Measurements from ENCODE around the gene GPR21. TPM values are rescaled to one million over a fixed set of nuclear protein-coding genes. Genes with fewer than 3 reads are reported as not detected.

GPR21 gene
- total and polyA plus RNA-seq, 4 donors = 0.03 to 6.1 (median 3.7) TPM; not detected in 1

DNA sequence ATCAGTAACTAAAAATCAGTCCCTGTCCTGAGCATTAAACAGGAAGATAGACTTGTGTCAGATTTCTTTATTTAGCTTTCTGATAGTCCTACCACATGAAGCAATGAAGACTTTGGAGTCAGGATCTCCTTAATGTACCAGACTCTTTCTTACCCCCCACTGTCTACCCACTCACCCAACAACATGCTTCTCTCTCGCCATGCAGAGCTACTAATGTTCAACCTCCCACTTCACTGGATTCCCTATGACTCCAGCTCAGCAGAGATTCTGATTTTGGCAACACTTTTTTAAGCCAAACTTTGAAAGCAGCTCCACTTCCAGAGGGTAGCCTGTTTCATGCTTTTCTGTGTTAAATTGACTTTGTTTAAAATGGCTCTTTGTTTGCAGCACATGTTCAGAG lies 50.8 kb downstream of the GPR21 start:
- ATAC-seq (ENCODE audit: insufficient read depth, low FRiP score) (no peak), DNase-seq (no peak)
- Histone ChIP-seq H3K9me3 (ENCODE audit: control insufficient read depth in 4 of 4, insufficient read depth in 3 of 4, low read length in 3 of 4) (peaks cover 0 to 2% (median 0%) of the 10 kb centered on the region in 4 donors), H3K4me1 (ENCODE audit: control insufficient read depth in 5 of 5, insufficient read depth in 5 of 5, low read length in 5 of 5) (peaks cover 0 to 7% (median 0%) of the 10 kb centered on the region in 5 donors), H3K9ac (ENCODE audit: insufficient read depth in 1 of 2, low read length in 2 of 2) (no peak overlapping the region), H3K27ac (ENCODE audit: low read depth in 1 of 2, low read length in 1 of 2) (no peak overlapping the region), H3K27me3 (ENCODE audit: control insufficient read depth in 3 of 3, insufficient read depth in 3 of 3, low read length in 2 of 3) (no peaks in the 10 kb centered on the region), H3K36me3 (ENCODE audit: control insufficient read depth in 4 of 4, insufficient read depth in 4 of 4, low read length in 4 of 4) (peaks cover 15 to 37% (median 22%) of the 10 kb centered on the region in 4 donors), H3K4me3 (no peak overlapping the region)
- 97 to 99% methylated on average over 1 of the region's 1 CpG for WGBS, 2 donors
- TF ChIP-seq, protein P1, sequence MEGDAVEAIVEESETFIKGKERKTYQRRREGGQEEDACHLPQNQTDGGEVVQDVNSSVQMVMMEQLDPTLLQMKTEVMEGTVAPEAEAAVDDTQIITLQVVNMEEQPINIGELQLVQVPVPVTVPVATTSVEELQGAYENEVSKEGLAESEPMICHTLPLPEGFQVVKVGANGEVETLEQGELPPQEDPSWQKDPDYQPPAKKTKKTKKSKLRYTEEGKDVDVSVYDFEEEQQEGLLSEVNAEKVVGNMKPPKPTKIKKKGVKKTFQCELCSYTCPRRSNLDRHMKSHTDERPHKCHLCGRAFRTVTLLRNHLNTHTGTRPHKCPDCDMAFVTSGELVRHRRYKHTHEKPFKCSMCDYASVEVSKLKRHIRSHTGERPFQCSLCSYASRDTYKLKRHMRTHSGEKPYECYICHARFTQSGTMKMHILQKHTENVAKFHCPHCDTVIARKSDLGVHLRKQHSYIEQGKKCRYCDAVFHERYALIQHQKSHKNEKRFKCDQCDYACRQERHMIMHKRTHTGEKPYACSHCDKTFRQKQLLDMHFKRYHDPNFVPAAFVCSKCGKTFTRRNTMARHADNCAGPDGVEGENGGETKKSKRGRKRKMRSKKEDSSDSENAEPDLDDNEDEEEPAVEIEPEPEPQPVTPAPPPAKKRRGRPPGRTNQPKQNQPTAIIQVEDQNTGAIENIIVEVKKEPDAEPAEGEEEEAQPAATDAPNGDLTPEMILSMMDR (IDR thresholded peaks at IDR 0.05; ENCODE audit: control extremely low read depth, extremely low read depth) = no peak

Small RNA genes lying within 50 kb of the gene (small RNA-seq; reads per million reads assigned to genes)
- gene GPR21 (ENCODE audit: low replicate concordance) = not detected

Other genes with a start within 250 kb of the GPR21 start
- not detected for gene OR5C1, start 244.7 kb upstream of the GPR21 start, total RNA-seq
- not detected for gene OR5C1, start 244.7 kb upstream of the GPR21 start, polyA plus RNA-seq
- gene OR1K1, start 233.5 kb upstream of the GPR21 start, total RNA-seq = not detected
- gene OR1K1, start 233.5 kb upstream of the GPR21 start, polyA plus RNA-seq = not detected
- gene PDCL, start 205.1 kb upstream of the GPR21 start, total RNA-seq = 10 to 100 TPM; 19.6 to 30.2 TPM
- 10 to 100 TPM; 10.2 to 11.6 TPM for gene PDCL, start 205.1 kb upstream of the GPR21 start, polyA plus RNA-seq
- gene RC3H2, start 128.3 kb upstream of the GPR21 start, total RNA-seq = 10 to 100 TPM; 37.7 to 60.2 TPM
- gene RC3H2, start 128.3 kb upstream of the GPR21 start, polyA plus RNA-seq = 10 to 100 TPM; 11.9 to 13.0 TPM
- gene ZBTB6, start 120.3 kb upstream of the GPR21 start, total RNA-seq = 10 to 100 TPM in 1 of 2 donors, 1 to 10 TPM in 1; 8.0 to 16.6 TPM
- gene ZBTB6, start 120.3 kb upstream of the GPR21 start, polyA plus RNA-seq = 1 to 10 TPM; 2.5 to 4.3 TPM
- gene ZBTB26, start 102.2 kb upstream of the GPR21 start, total RNA-seq = 10 to 100 TPM in 1 of 2 donors, 1 to 10 TPM in 1; 4.0 to 15.0 TPM
- gene ZBTB26, start 102.2 kb upstream of the GPR21 start, polyA plus RNA-seq = 1 to 10 TPM; 2.4 to 2.7 TPM
- gene RABGAP1, start 92.6 kb upstream of the GPR21 start, total RNA-seq = 100 to 1,000 TPM in 1 of 2 donors, 10 to 100 TPM in 1; 55.0 to 103 TPM
- gene RABGAP1, start 92.6 kb upstream of the GPR21 start, polyA plus RNA-seq = 10 to 100 TPM in 1 of 2 donors, 1 to 10 TPM in 1; 9.6 to 14.7 TPM
- 10 to 100 TPM; 22.1 to 27.2 TPM for gene STRBP, start 234.9 kb downstream of the GPR21 start, total RNA-seq
- gene STRBP, start 234.9 kb downstream of the GPR21 start, polyA plus RNA-seq = 10 to 100 TPM in 1 of 2 donors, 1 to 10 TPM in 1; 8.3 to 20.1 TPM